Fibroblast of skin of left biceps (primary cell): Measurements from ENCODE around the gene ADAMTSL1.

Source experiments
- DNase-seq, 2 experiments: peaks; one replicate each; pipeline ENCODE4 v3.0.0-alpha.2; 2013; ENCODE audit warnings: low read depth in 2 of 2

The ADAMTSL1 gene

GRCh38 chr9:18936094-18936871 is 462.3 kb downstream of the ADAMTSL1 start:
- no peak for DNase-seq

GRCh38 chr9:18939943-18940342 is 466.0 kb downstream of the ADAMTSL1 start:
- no peak for DNase-seq

- DNase-seq: no peak
Observed at GRCh38 chr9:18941060-18941740, 467.2 kb downstream of the ADAMTSL1 start.

GRCh38 chr9:18942801-18943200 is 468.8 kb downstream of the ADAMTSL1 start:
- DNase-seq: no peak

- DNase-seq: no peak
Observed at GRCh38 chr9:18947892-18948339, 474.0 kb downstream of the ADAMTSL1 start.

- DNase-seq: no peak
Observed at GRCh38 chr9:18951936-18952335, 478.0 kb downstream of the ADAMTSL1 start.

- no peak for DNase-seq
Observed at GRCh38 chr9:18955626-18956025, 481.7 kb downstream of the ADAMTSL1 start.
